Stimulated activated CD8-positive, alpha-beta memory T cell treated with anti-CD3 and anti-CD28 coated beads, Interleukin-4, amount 100 ng/mL, for 1 hour (primary cell): ENCODE data around the gene SAP130.
"Not testable (repeated sequence)": the region's sequence is repeated elsewhere in the genome, so short reads cannot be mapped to it uniquely, and the experiment has no call there.

ENCODE experiments used
- DNase-seq, 2 donors: peaks; one replicate each; pipeline ENCODE4 v3.0.0-alpha.2; 2020; ENCODE audit warnings: low read depth in 2 of 2, low spot score in 1 of 2

Gene SAP130

DNA sequence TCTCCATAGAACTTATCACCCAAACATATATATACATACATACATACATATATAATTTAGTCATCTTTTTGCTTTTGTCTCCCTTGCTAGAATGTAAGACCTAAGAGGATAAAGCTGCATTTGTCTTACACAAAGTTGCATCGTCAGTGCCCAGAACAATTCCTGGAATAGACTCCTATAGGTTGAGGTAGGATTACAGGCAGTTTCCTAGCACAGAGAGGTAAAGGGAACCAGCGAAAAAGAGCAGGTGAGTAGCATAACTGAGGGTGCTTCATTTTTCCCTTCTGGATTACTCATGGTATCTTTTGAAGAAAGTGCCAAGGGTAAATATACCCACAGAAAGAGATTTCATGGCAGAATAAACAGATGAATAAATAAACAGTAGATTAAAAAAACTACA lies 74.0 kb downstream of the SAP130 start:
- no peak for DNase-seq

DNA sequence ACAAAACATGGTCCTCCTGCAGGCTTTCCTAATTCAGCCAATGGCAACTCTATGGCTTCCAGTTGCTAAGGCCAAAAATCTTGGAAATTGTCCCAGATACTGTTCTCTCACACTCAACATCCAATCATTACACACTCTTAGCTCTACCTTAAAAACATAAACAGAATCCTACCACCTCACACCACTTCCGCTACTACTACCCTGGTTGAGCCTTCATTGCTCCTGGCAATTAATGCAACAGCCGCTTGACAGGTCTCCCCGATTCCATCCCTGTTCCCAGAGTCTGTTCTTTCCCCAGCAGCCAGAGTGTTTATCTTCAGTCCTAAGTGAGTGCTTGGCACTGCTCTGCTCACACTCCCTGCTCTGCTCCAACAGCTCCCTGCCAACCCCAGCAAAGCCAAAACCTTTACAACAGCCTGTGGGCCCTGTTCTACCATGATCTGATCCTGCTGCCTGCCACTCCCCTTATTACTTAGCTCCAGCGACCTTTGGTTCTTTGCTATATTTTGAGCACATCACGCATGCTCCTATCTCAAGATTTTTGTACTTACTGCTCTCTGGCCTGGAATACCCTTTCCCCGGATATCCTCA lies 74.6 kb downstream of the SAP130 start:
- no peak for DNase-seq

DNA sequence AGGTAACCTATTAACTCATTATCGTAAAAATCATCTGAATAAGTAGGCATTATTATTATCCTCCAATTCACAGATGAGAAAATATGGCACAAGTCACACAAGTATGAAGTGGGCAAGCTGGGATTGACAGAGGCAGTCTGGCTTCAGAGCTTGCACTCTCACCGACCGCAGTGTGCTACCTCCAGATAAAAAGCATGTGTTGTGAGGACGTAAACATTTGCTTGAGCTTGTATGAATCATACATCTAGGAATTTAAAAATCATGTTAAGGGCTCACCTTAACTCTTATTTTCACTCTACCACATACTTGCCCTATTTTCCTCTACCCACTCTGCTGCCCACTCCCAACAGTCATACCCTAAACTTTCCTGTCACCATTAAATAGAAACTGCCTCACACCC lies 76.8 kb downstream of the SAP130 start:
- no peak for DNase-seq

DNA sequence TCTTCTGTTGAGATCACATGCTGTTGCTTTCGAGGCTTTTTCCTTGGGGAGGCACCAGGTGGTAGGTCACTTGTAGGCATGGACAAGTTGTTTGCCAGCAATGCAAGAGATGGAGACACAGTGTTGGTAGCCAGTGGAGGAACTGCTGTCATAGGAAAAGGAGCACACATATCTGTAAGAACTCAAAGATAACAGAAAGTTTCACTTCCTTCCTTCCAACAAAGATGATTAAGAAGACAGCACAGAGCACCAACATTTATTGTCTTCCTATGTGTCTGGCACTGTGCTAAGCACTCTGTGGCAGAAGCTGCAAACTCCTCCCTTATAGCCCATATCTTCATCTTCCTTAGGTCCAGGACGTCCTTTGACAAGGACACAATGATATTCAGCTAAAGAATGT lies 77.6 kb downstream of the SAP130 start:
- no peak for DNase-seq

DNA sequence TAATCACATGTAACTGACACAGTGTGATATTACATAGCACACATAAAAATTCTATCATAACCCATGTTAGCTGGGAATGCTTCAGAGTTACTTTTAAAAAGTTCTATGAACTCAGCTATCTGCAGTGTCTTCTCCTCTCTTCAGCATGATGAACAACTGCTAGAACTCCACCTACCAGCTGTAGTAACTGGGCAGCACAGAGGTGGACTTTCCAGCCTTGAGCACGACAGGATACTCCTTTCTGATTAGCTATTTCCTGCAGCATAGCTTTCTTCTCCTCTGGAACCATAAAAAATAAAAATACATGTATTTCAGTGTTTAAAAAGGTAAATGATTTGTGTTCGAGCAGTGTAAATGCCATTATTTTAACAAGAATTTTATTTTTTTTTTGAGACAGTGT lies 82.6 kb downstream of the SAP130 start:
- no peak for DNase-seq

DNA sequence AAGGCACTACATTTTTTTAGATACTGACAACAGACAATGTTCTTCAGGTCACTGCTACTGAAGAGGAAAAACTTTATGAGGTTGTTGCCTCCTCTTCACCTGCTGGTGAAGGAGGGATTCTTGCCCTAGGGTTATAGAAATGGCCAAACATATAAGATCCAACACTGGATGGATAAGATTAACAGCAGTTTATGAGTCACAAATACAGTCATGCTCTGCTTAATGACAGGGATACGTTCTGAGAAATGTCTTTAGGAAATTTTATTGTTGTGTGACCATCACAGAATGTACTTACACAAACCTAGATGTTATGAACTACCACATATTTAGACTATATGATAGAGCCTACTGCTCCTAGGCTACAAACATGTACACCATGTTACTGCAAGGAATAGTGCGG lies 84.7 kb downstream of the SAP130 start:
- no peak for DNase-seq

DNA sequence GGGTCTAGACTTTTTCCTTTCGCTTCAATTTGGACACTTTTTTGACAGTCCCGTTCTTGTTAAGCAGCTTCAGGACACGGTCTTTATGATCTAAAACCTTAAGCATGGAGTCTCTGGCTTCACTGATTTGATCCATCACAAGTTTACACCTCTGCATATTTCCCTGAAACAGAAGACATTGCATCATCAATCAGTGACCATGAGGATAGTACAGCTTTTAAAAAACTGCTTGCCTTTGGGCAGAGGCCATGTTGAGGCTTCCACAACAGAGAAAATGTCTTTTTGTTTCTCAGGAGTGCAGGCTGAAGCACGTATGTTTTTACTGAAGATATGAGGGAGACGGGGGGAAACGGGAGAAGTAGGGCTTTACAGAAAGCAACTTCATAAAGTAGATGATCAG lies 85.9 kb downstream of the SAP130 start:
- no peak for DNase-seq

DNA sequence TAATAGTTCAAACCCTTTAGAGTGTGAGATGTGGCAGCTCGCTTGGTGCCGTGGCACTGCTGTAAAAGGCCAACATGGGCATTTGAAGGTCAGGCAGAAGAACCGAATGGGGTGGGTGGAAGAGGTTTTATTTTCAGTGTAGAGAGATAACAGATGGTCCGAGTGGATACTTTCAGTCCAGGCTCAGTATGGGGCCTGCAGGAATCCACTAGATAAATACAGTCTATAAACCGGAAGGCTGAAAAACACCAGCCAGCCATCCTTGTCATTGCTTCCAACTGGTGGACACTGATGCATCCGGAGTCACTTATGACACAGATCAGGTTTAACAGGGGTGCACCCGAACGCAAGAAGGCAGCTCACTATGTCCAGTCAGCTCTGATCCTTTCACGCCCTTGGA lies 86.4 kb downstream of the SAP130 start:
- DNase-seq, result no peak

DNA sequence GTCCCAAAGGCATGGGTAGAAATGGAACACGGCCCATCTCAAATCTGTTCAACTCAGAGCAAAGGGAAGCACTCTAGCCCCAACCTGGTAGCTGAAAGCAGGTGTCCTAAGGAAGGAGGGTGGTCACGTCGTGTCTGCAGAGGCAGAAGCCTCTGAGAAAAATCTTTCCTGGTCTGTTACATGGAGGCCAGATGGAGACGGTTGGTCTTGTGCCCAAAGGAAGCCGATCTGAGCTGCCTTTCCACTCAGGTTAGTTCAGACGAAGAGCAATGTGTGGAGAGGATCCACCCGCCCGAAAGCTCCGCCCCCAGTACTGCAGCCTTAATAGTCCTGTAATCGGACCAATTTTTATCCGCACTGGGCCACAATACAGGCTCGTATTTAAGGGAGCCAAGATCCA lies 87.2 kb downstream of the SAP130 start:
- no peak for DNase-seq

DNA sequence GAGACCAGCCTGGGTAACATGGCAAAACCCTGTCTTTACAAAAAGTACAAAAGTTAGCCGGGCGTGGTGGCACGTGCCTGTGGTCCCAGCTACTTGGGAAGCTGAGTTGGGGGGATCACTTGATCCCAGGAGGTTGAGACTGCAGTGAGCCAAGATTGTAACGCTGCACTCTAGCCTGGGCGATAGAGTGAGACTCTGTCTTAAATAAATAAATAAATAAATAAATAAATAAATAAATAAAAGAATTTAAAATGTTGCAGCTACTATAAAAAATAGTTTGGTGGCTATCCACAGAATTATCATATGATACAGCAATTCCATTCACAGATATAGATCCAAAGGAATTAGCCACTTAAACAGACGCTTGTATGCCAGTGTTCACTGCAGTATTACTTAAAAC lies 92.5 kb downstream of the SAP130 start:
- DNase-seq, result no peak

DNA sequence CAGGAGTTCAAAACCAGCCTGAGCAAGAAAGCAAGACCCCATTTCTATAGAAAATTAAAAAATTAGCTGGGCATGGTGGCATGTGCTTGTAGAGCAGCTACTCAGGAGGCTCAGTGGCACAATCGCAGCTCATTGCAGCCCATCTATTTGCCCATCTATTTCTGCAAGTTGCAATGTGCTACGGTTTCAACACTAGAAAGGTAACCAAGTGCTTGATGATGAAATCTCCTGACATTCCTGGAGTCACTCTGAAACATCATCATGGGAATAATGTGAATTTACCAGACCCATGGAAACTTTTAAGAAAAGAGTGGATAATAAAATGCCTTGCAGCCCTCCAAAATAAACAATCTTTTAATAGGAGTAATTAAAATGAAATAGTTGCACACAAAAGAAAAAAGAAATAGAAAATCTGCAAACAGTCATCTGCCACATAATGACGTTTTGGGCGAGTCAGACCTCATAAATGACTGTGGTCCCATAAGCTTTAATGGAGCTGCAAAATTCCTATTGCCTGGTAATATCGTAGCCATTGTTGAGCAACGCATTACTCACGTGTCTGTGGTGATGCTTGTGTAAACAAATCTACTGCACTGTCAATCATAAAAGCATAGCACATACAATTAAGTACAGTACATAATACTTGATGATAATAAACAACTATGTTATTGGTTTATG lies 95.5 kb downstream of the SAP130 start:
- DNase-seq, result no peak

DNA sequence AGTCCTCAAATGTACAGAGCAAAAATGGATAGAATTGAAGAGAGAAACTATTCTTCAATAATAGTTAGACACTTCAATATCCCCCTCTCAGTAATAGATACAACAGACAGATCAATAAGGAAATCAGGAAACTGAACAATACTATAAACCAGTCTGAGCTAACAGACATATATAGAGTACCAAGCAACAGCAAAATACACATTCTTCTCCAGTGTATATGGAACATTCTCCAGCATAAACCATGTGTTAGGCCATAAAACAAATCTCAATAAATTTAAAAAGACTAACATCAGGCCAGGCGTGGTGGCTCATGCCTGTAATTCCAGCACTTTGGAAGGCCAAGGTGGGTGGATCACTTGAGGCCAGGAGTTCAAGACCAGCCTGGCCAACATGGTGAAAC lies 98.4 kb downstream of the SAP130 start:
- no peak for DNase-seq

DNA sequence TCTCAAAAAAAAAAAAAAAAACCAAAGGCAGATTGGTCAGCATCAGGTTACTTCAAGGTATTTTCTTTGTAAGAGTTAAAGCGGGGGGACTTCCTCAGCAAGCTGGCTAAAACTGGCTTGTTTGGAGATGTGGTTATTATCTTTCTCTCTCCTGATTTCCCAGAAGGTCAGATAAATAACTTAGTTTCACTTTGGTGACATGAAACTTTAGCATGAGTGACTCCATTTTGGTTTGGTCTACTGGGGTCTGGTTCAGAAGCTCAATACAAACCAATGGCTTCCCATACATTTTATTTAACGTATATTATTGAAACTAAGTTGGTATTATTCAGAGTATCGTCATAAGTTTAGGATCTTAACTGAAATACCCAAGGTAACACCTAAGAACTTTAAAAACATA lies 100.5 kb downstream of the SAP130 start:
- DNase-seq, result no peak

DNA sequence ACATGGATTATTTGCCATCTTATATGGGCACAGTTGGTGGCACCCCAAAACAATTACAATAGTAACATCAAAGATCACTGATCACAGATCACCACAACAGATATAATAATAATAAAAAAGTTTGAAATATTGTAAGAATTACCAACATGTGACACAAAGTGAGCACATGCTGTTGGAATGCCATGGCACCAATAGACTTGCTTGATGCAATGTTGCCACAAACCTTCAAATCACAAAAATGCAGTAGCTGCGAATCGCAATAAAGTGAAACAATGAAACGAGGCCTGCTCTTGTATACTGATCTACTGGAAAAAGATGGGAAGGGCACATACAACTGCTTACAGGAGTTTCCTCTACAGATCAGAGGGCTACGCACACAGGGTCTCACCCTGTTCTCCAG lies 109.9 kb downstream of the SAP130 start:
- no peak for DNase-seq

DNA sequence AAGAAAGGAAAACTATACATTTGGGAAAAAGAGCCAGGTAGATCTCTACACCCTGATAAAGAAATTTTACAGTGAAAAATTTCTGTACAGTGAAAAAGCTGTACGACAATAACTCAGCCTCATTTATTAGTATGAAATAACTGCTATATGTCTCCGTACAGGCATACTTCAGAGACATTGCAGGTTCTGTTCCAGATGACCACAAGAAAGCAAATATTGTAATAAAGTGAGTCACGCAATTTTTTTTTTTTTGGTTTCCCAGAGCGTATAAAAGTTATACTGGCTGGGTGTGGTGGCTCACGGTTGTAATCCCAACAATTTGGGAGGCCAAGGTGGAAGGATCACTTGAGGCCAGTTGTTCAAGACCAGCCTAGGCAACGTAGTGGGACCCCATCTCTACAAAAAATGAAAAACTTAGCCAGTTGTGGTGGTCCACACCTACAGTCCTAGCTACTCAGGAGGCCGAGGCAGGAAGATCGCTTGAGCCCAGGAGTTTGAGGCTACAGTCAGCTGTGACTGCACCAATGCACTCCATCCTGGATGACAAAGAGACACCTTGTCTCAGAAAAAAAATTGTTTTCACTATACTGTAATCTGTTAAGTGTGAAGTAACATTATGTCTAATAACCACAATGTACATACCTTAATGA lies 113.9 kb downstream of the SAP130 start:
- no peak for DNase-seq

DNA sequence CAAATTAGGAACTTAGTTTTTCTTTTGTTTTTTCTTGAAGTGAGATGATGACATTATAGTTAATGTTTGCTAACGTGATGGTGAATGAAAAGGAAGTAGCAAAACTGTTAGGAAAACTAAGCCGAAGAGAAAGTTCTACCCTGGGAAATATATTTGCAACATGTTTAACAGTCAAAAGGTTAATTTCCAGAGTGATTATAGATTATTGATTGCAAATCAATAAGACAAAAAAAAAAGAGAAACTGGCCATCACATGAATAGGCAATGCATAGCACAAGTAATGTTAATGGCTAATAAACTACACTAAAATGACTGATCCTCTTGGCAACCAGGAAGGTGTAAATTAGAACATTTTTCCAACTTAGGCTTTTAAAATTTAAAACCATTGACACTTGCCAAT lies 116.1 kb downstream of the SAP130 start:
- no peak for DNase-seq

DNA sequence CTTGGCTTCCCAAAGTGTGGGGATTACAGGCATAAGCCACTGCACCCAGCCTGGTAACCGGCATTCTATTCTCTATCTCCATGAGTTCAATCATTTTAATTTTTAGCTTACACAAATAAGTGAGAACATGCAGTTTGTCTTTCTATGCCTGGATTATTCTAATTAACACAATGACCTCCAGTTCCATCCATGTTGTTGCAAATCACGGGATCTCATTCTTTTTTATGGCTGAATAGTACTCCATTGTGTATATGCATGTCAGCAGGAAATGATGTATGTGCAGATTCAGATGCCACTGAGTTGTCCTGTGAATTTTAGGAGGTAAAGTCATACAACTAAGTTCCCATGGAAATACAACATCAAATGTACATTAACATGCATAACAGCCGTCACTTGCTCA lies 117.4 kb downstream of the SAP130 start:
- DNase-seq, result no peak

DNA sequence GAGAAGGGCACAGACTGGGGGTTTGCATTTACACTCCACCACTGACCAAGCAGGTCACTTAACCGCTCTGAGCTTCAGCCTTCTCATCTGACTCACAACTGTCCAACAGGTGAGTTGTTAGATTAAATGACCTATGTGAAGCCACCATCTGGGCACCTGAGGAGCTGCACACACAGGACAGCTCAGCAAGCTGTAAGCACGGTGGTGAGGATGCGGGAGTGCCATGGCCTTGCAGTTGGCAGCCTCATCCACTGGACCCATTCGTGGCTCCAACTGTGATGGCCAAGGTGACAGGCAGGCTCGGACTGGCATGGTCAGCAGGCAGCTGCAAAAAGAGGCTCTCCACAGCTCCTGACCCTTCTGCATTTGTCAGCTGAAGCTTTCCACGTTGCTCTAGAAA lies 118.8 kb downstream of the SAP130 start:
- no peak for DNase-seq

DNA sequence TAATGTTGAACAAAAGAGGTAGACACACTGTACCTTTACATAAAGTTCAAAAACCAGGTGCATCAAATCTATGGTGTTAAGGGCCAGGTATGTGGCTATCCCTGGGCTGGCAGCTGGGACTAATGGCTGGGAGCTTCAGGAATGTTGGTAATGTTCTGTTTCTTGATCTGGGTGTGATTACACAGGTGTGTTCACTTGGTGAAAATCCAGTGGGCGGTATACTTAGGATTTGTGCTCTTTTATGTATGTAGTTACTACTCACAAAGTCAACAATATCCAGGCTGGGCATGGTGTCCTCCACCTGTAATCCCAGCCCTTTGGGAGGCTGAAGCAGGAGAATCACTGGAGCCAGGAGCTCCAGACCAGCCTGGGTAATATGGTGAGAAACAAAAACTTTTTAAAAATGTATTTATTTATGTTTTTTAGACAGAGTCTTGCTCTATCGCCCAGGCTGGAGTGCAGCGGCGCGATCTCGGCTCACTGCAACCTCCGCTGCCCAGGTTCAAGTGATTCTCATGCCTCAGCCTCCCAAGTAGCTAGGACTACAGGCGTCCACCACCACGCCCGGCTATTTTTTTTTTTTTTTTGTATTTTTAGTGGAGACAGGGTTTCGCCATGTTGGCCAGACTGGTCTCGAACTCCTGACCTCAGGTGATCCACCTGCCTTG lies 120.0 kb downstream of the SAP130 start:
- not testable (repeated sequence) for DNase-seq

DNA sequence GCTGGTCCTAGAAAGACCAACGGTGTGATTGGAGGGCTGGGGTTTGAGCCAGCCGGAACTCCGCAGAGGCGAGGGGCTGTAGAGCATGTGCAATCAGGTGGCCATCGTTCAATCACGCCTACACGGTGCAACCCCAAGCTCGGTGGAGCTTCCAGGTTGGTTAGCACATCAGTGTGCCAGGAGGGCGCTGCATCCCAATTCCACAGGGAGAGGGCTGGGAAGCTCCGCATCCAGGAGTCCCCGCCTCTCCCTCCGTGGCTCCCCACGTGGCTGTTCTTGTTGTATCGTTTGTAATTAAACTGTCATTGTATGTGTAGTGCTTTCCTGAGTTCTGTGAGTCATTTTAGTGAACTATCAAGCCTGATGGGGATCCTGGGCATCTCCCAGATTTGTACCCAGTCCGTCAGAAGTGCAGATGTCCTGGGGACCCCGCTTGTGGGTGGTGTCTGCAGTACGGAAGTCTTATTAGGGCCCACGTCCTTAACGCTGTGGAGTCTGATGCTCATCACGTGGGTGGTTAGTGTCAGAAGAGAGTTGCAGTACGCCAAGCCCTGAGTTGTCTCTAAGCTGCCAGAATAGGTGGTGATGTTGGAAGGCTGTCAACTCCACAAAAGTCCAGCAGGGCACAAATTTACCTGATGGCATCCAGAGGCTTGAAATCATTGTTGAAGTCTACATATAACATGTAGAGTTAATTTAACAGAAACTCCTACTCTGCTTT lies 121.5 kb downstream of the SAP130 start:
- no peak for DNase-seq

DNA sequence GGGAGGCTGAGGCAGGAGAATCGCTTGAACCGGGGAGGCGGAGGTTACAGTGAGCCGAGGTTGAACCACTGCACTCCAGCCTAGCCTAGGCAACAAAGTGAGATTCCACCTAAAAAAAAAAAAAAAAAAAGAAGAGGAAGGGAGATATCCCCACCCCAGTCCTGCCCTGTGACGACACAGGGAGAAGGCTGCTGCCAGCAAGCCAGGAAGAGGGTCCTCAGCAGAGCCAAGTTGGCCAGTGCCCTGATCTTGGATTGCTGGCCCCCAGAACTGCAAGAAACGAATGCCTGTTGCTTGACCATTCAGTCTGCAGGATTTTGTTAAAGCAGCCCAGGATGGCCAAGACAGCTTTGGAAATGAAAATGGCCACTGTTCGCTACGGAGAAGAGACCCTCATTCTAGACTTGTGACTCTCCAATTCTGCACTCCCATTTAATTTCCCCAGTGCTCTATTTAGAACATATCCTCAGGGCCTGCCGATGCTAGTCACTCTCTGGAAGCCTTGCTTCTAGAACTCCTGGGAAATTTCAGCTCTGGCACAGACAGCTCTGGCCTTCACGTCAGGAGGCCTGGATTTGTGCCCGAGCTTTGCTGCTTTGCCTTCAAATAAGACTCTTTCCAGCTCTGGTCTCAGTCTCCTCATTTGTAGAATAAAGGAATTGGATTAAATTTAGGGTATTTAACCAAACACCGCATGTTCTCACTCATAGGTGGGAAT lies 126.4 kb downstream of the SAP130 start:
- no peak for DNase-seq
